Measurements from ENCODE around the gene TMEM30B. TPM values are rescaled to one million over a fixed set of nuclear protein-coding genes. Genes with fewer than 3 reads are reported as not detected.

TMEM30B gene
- total and polyA plus RNA-seq, 5 donors = 1.0 to 2.2 (median 1.5) TPM

DNA sequence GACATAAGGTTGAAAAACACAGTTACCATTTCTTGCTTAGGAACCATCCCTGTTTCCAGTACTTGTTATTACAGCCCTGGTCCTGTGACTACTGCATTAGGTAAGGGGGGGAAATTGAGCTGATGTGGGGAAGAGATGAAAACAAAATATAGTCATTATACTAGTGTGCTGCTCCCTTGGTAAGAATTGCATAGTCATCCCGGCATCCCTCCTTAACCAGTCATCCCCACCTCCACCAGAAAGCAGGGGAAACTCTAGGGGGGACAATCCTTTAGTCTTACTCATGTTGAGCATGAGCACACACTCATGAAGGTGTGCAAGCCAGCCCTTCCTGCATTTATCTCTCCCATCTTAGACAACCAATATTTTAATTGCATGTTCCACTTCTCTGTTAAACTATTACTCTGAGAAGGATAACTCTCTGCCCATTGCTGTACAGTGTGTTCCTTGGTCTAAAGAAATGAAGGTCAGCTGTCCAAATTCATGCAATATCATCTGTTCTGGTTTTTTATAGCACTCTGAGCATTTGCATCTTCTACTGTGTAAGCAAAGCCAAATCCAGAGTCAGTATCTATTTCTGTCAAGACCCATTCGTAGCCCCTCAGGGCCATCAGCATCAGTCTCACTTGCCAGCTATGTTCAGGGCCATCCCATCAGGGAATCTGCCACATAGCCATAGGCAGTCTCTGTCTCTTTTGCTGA is 46.8 kb downstream of the TMEM30B start:
- H3K4me1 ChIP-seq (ENCODE audit: control insufficient read depth, insufficient read depth, low read length) = no peaks in the 10 kb centered on the region
- intact Hi-C loops (cut with DNase I) = no loop called here
- ATAC-seq = no peak
- no peak for DNase-seq
- H3K4me3 ChIP-seq (ENCODE audit: low read length) = no peak overlapping the region
- no peaks in the 10 kb centered on the region for H3K9me3 ChIP-seq (ENCODE audit: control insufficient read depth, low read length)
- no peaks in the 10 kb centered on the region for H3K27me3 ChIP-seq (ENCODE audit: control insufficient read depth, insufficient read depth)
- 58% methylated on average over 2 of the region's 2 CpGs for WGBS
- no peak overlapping the region for H3K27ac ChIP-seq (ENCODE audit: low read length)

GRCh38 chr14:61233436-61233956 is 47.6 kb downstream of the TMEM30B start:
- Histone ChIP-seq H3K27me3 (ENCODE audit: control insufficient read depth, insufficient read depth) (no peaks in the 10 kb centered on the region), H3K9me3 (ENCODE audit: control insufficient read depth, low read length) (no peaks in the 10 kb centered on the region), H3K4me1 (ENCODE audit: control insufficient read depth, insufficient read depth, low read length) (no peaks in the 10 kb centered on the region), H3K27ac (ENCODE audit: low read length) (no peak overlapping the region), H3K4me3 (ENCODE audit: low read length) (no peak overlapping the region)
- no peak for DNase-seq
- intact Hi-C loops (cut with DNase I) = no loop called here
- WGBS = 61% methylated on average over 3 of the region's 3 CpGs
- ATAC-seq = no peak

DNA sequence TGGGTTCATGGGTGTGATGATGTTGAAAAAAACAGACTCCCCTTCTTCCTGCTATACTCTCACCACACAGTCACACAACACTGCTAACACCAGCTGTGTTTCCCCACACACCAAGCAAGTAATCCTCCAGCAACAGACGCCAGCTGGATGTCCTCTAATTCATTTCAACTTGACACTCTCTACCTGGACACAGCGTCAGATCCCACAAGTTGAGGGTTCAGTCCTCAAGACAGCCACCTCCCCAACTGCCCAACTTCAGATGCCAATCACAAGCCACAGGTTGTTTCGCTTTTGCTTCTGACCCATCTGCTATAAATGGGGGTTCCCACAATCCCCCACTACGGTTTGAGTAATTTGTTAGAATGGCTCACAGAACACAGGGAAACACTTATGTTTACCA is 49.3 kb downstream of the TMEM30B start:
- no peak for DNase-seq
- Histone ChIP-seq H3K27me3 (ENCODE audit: control insufficient read depth, insufficient read depth) (no peaks in the 10 kb centered on the region), H3K4me3 (ENCODE audit: low read length) (no peak overlapping the region), H3K9me3 (ENCODE audit: control insufficient read depth, low read length) (no peaks in the 10 kb centered on the region), H3K4me1 (ENCODE audit: control insufficient read depth, insufficient read depth, low read length) (no peaks in the 10 kb centered on the region), H3K27ac (ENCODE audit: low read length) (no peak overlapping the region)
- no peak for ATAC-seq
- WGBS = 82% methylated on average over 4 of the region's 4 CpGs
- intact Hi-C loops (cut with DNase I) = no loop called here

DNA sequence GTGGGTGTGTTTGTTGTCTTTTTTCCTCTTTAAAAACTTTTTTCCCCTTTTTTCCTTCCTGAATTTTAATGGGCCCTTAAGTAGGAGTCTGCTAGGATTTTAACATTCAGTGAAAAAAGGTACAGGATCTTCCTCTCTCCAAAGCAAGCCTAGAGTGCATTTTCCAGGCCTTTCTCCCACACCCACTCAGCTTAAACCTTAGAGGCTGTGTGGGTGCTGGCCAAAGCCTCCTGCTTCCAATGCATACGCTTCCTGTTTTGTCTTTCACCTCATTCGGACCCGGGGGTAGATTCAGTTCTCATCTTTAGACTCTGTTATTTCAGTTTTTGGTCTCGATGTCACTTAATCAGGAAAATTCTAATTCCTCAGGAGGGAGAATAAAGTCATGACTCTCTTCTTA is 51.2 kb downstream of the TMEM30B start:
- ATAC-seq = no peak
- Histone ChIP-seq H3K27ac (ENCODE audit: low read length) (no peak overlapping the region), H3K27me3 (ENCODE audit: control insufficient read depth, insufficient read depth) (no peaks in the 10 kb centered on the region), H3K9me3 (ENCODE audit: control insufficient read depth, low read length) (no peaks in the 10 kb centered on the region), H3K4me3 (ENCODE audit: low read length) (no peak overlapping the region), H3K4me1 (ENCODE audit: control insufficient read depth, insufficient read depth, low read length) (no peaks in the 10 kb centered on the region)
- intact Hi-C loops (cut with DNase I) = no loop called here
- 55% methylated on average over 4 of the region's 4 CpGs for WGBS
- DNase-seq = no peak

- DNase-seq = no peak
- H3K9me3 ChIP-seq (ENCODE audit: control insufficient read depth, low read length) = no peaks in the 10 kb centered on the region
- intact Hi-C loops (cut with DNase I) = no loop called here
- 68% methylated on average over 6 of the region's 6 CpGs for WGBS
- ATAC-seq = no peak
- H3K27ac ChIP-seq (ENCODE audit: low read length) = no peak overlapping the region
- H3K4me1 ChIP-seq (ENCODE audit: control insufficient read depth, insufficient read depth, low read length) = no peaks in the 10 kb centered on the region
- H3K27me3 ChIP-seq (ENCODE audit: control insufficient read depth, insufficient read depth) = no peaks in the 10 kb centered on the region
- no peak overlapping the region for H3K4me3 ChIP-seq (ENCODE audit: low read length)
These were observed 51.7 kb downstream of the TMEM30B start for GRCh38 chr14:61229475-61229888.

- H3K9me3 ChIP-seq (ENCODE audit: control insufficient read depth, low read length) = no peaks in the 10 kb centered on the region
- WGBS = 80% methylated on average over 6 of the region's 6 CpGs
- H3K27ac ChIP-seq (ENCODE audit: low read length) = no peak overlapping the region
- no peak for ATAC-seq
- no peaks in the 10 kb centered on the region for H3K27me3 ChIP-seq (ENCODE audit: control insufficient read depth, insufficient read depth)
- DNase-seq = no peak
- intact Hi-C loops (cut with DNase I) = no loop called here
- no peaks in the 10 kb centered on the region for H3K4me1 ChIP-seq (ENCODE audit: control insufficient read depth, insufficient read depth, low read length)
- no peak overlapping the region for H3K4me3 ChIP-seq (ENCODE audit: low read length)
These were observed 53.1 kb downstream of the TMEM30B start for GRCh38 chr14:61227884-61228591.

Other genes starting within 250 kb of the TMEM30B start
- gene PRKCH, start 40.2 kb upstream of the TMEM30B start, total RNA-seq = 10 to 100 TPM; 25.8 to 31.3 (median 28.2) TPM
- gene PRKCH, start 40.2 kb upstream of the TMEM30B start, polyA plus RNA-seq = 11.9 TPM